Transverse colon (tissue), 4 donors: ENCODE data around the gene SLC37A1. TPM values are rescaled to one million over a fixed set of nuclear protein-coding genes. Genes with fewer than 3 reads are reported as not detected.

ENCODE experiments used
- DNase-seq: peaks from one replicate; pipeline ENCODE4 v3.0.0-alpha.2; 2019
- H3K27ac ChIP-seq, 4 donors: fragments of 200-600 bp; sonication (generic); 2 replicates each; pipeline ENCODE4 v1.5.1; 2016 to 2018; ENCODE audit warnings: inconsistent platforms in 4 of 4
- H3K27me3 ChIP-seq: fragments of 200-600 bp; sonication (generic); 2 replicates; pipeline ENCODE4 v1.5.1; 2017; ENCODE audit warnings: inconsistent platforms
- H3K36me3 ChIP-seq, 4 donors: fragments of 200-600 bp; sonication (generic); 2 replicates each; pipeline ENCODE4 v1.5.1; 2017 to 2019; ENCODE audit warnings: inconsistent platforms in 4 of 4
- H3K4me1 ChIP-seq, 4 donors: fragments of 200-600 bp; sonication (generic); 2 replicates each; pipeline ENCODE4 v1.5.1; 2017 to 2020; ENCODE audit warnings: inconsistent platforms in 4 of 4
- H3K4me3 ChIP-seq, 4 donors: fragments of 200-600 bp; sonication (generic); 1 replicate in 1 of 4; 2 replicates in 3 of 4; pipeline versions ENCODE4 v1.5.1 to v1.6.1; 2017 to 2019; ENCODE audit warnings: inconsistent platforms in 4 of 4
- H3K9me3 ChIP-seq, 2 donors: fragments of 200-600 bp; sonication (generic); 2 replicates each; pipeline ENCODE4 v1.5.1; 2017 to 2019; ENCODE audit warnings: inconsistent platforms in 2 of 2
- EP300 ChIP-seq: sonication (generic); formaldehyde crosslinking; IDR thresholded peaks from one replicate; pipeline ENCODE4 v1.6.1; 2017; ENCODE audit warnings: antibody characterized with exemption, low read depth
- POLR2A ChIP-seq: fragments of 450-650 bp; IDR thresholded peaks from one replicate; pipeline ENCODE4 v1.6.1; 2016; ENCODE audit warnings: antibody characterized with exemption, mild to moderate bottlenecking, moderate library complexity
- POLR2AphosphoS5 ChIP-seq, 3 donors: sonication (generic); formaldehyde crosslinking; IDR thresholded peaks; one replicate each; pipeline ENCODE4 v1.6.1; 2016; ENCODE audit warnings: antibody characterized with exemption in 3 of 3
- WGBS, 2 donors: methylation state at CpG; one replicate each; pipeline ENCODE4 v1.1.5; 2018; ENCODE audit warnings: low coverage in 1 of 2; 5-methylcytosine and 5-hydroxymethylcytosine counted together
- in situ Hi-C, 4 donors: fragments of 200-750 bp; cut with MboI; loops; one replicate each; pipeline versions ENCODE4 v1.15.0 to v1.15.1; 2017; ENCODE audit warnings: low sequenced_read_pairs in 3 of 4, low pct_ligation_motif_present in 1 of 4, low pct_unique_long_range_greater_than_20kb in 1 of 4
- intact Hi-C: fragments of 100-400 bp; cut with DNase I; formaldehyde crosslinking; loops from one replicate; pipeline ENCODE4 v1.15.1; 2023; ENCODE audit warnings: low total_unique reads
- total RNA-seq, 4 donors: library from RNA; depleted of rRNA; stranded (reverse); fragments of >200 nt; gene quantifications; one replicate each; pipeline ENCODE4 v1.1.0, GENCODE V29; 2016
- TF ChIP-seq, protein P1 (sequence below), 5 experiments: fragments of 200-600 bp in 3 of 5; fragments of 450-650 bp in 2 of 5; sonication (generic) in 3 of 5; IDR thresholded peaks; 1 replicate in 2 of 5; 2 replicates in 3 of 5; pipeline ENCODE4 v1.5.1; 2016 to 2017; ENCODE audit warnings: antibody characterized with exemption in 5 of 5, inconsistent platforms in 3 of 5, mild to moderate bottlenecking in 2 of 5, moderate library complexity in 1 of 5

Gene SLC37A1
- total RNA-seq, 4 donors from 2014 or later, result 80.8 to 139 (median 117) TPM

DNA sequence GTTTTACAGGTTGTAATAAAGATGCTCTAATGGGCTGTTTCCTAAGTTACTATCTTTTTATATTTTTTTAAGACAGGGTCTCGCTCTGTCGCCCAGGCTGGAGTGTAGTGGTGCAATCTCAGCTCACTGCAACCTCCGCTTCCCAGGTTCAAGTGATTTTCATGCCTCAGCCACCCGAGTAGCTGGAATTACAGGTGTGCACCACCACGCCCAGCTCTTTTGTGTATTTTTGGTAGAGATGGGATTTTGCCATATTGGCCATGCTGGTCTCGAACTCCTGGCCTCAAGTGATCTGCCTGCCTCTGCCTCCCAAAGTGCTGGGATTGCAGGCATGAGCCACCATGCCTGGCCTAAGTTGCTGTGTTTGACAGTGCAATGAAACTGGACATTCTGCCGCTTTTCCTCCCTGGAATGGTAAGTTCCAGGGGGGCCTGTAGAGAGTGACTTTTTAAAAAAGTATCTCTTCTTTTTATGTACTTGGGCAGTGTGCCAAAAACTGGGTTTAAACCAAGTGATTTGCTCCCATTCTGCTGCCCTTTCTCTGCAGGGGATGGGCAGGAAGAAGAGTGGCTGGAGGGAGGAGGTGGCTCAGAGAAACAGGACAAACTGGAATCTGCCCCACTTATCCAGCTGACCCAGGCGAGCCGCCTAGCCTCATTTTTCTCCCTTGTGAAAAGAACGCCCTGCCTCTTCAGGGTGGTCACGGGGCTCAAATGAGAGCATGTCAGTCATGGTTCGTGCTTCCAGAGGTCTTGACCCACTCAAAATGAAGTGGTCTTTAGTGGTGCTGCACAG lies 2.3 kb downstream of the SLC37A1 start:
- H3K9me3 ChIP-seq, result no peaks in the 10 kb centered on the region
- 66 to 89% methylated on average over 5 to 12 of the region's 12 CpGs for WGBS, 2 donors
- H3K27me3 ChIP-seq, result no peaks in the 10 kb centered on the region
- in situ Hi-C loops (no loop called here), intact Hi-C loops (no loop called here)
- peak; percentile 60 for DNase-seq
- TF ChIP-seq EP300, result no peak
- peak in 1 of 3 donors; percentile 52 for TF ChIP-seq POLR2AphosphoS5 (IDR thresholded peaks at IDR 0.05)
- TF ChIP-seq POLR2A, result no peak
- TF ChIP-seq, protein P1, sequence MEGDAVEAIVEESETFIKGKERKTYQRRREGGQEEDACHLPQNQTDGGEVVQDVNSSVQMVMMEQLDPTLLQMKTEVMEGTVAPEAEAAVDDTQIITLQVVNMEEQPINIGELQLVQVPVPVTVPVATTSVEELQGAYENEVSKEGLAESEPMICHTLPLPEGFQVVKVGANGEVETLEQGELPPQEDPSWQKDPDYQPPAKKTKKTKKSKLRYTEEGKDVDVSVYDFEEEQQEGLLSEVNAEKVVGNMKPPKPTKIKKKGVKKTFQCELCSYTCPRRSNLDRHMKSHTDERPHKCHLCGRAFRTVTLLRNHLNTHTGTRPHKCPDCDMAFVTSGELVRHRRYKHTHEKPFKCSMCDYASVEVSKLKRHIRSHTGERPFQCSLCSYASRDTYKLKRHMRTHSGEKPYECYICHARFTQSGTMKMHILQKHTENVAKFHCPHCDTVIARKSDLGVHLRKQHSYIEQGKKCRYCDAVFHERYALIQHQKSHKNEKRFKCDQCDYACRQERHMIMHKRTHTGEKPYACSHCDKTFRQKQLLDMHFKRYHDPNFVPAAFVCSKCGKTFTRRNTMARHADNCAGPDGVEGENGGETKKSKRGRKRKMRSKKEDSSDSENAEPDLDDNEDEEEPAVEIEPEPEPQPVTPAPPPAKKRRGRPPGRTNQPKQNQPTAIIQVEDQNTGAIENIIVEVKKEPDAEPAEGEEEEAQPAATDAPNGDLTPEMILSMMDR (IDR thresholded peaks at IDR 0.05), result no peak
- peak overlapping the region; percentile 86 to 92 (median 89) for H3K27ac ChIP-seq
- peaks cover 3 to 39% (median 25%) of the 10 kb centered on the region in 4 donors for H3K4me1 ChIP-seq
- H3K4me3 ChIP-seq, result peak overlapping the region in 3 of 4 donors; percentile 79 to 94 (median 90)
- H3K36me3 ChIP-seq, result peaks cover 0 to 7% (median 0%) of the 10 kb centered on the region in 4 donors

DNA sequence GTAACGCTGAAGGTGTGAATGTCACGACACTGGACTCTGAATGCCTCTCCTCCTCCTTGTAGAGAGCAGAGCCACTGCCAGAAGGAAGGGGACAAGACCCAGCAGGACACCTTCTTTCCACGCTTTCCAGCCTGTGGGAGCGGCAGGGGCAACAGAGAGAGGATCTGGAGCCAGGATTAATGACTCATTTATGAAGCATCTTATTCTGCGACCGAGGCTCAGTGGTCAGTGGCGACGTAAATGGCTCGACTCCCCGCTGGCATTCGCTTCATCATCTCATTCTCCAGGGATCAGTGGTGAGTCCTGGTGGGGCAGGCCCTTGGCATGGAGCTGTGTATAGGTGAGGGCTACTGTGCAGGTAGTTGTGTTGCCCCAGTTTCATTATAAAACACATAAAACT lies 4.6 kb downstream of the SLC37A1 start:
- no peak for DNase-seq
- H3K27me3 ChIP-seq, result no peaks in the 10 kb centered on the region
- H3K9me3 ChIP-seq, result no peaks in the 10 kb centered on the region
- H3K27ac ChIP-seq, result no peak overlapping the region
- TF ChIP-seq, protein P1 (IDR thresholded peaks at IDR 0.05), result no peak
- TF ChIP-seq EP300 (no peak), POLR2A (no peak)
- in situ Hi-C loops, result no loop called here
- WGBS, 2 donors, result 60 to 77% methylated on average over 1 to 11 of the region's 11 CpGs
- H3K4me1 ChIP-seq, result peaks cover 3 to 35% (median 24%) of the 10 kb centered on the region in 4 donors
- intact Hi-C loops, result no loop called here
- H3K4me3 ChIP-seq, result no peak overlapping the region
- H3K36me3 ChIP-seq, result peaks cover 0 to 7% (median 3%) of the 10 kb centered on the region in 4 donors

DNA sequence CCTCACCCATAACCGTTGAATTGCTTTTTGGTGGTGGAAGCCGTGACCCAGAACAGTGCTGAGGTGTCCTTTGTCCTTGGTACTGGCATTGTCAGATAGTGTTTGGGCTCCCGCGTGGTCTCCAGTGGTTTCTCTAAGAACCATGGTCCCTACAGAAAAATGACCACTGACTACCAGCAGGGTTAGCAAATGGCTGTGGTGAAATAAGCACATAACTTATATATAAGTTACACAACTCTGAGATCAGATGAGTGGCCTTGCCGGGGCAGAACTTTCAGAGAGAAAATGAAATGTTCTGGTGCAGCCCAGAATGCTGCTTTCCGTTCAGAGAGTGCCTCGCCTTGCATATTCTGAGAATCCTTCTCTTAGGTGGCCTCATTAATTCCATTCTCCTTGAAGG lies 5.0 kb downstream of the SLC37A1 start:
- peaks cover 3 to 38% (median 27%) of the 10 kb centered on the region in 4 donors for H3K4me1 ChIP-seq
- no peak overlapping the region for H3K27ac ChIP-seq
- WGBS, 2 donors, result 80 to 85% methylated on average over 4 to 7 of the region's 7 CpGs
- intact Hi-C loops (no loop called here), in situ Hi-C loops (no loop called here)
- TF ChIP-seq EP300, result no peak
- TF ChIP-seq POLR2AphosphoS5 (IDR thresholded peaks at IDR 0.05), result no peak
- TF ChIP-seq POLR2A, result no peak
- TF ChIP-seq, protein P1 (IDR thresholded peaks at IDR 0.05), result no peak
- DNase-seq, result no peak
- peaks cover 0 to 7% (median 3%) of the 10 kb centered on the region in 4 donors for H3K36me3 ChIP-seq
- H3K27me3 ChIP-seq, result no peaks in the 10 kb centered on the region
- no peaks in the 10 kb centered on the region for H3K9me3 ChIP-seq
- no peak overlapping the region for H3K4me3 ChIP-seq

DNA sequence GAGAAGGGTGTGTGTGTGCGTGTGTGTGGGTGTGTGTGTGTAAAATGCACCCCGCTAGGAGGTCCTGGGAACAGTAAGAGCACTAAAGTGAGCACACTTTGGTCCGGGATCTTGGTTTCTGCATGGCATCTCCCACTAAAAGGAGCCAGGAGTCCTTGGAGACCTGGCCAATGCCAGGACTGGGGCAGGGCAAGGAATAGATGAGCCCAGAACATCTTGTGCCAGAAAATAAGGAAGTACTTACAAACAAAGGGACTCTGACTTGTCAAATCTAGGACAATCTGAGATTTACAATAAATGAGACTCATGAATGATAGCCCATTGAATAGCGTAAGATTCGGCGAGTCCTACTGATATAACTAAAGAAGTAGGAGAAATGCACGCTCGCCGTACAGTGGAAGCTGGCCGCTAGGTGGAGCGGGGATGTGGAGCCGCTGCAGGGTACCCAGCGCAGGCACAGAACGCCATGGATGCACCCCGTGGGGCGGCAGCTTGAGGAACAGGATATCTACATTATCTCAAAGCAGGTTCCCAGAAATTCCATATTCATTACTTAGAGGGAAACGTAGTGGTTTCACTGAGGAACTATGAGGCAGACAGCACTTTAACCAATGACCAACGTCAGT lies 7.1 kb downstream of the SLC37A1 start:
- H3K36me3 ChIP-seq, result peaks cover 0 to 7% (median 3%) of the 10 kb centered on the region in 4 donors
- no peak overlapping the region for H3K4me3 ChIP-seq
- no peaks in the 10 kb centered on the region for H3K27me3 ChIP-seq
- intact Hi-C loops (no loop called here), in situ Hi-C loops (no loop called here)
- DNase-seq, result no peak
- H3K9me3 ChIP-seq, result no peaks in the 10 kb centered on the region
- no peak overlapping the region for H3K27ac ChIP-seq
- WGBS, 2 donors, result 88 to 96% methylated on average over 15 to 18 of the region's 18 CpGs
- TF ChIP-seq, protein P1 (IDR thresholded peaks at IDR 0.05), result no peak
- H3K4me1 ChIP-seq, result peaks cover 23 to 46% (median 39%) of the 10 kb centered on the region in 4 donors
